HG03064 (cell line): ENCODE measurements around the gene LAPTM5.

Experiments used
- ATAC-seq: cut with Tn5 transposase; IDR thresholded peaks from one replicate; pipeline ENCODE4 v1.9.1; 2021; ENCODE audit warnings: low read depth; ENCODE audit not compliant: unreplicated experiment

LAPTM5 gene

DNA sequence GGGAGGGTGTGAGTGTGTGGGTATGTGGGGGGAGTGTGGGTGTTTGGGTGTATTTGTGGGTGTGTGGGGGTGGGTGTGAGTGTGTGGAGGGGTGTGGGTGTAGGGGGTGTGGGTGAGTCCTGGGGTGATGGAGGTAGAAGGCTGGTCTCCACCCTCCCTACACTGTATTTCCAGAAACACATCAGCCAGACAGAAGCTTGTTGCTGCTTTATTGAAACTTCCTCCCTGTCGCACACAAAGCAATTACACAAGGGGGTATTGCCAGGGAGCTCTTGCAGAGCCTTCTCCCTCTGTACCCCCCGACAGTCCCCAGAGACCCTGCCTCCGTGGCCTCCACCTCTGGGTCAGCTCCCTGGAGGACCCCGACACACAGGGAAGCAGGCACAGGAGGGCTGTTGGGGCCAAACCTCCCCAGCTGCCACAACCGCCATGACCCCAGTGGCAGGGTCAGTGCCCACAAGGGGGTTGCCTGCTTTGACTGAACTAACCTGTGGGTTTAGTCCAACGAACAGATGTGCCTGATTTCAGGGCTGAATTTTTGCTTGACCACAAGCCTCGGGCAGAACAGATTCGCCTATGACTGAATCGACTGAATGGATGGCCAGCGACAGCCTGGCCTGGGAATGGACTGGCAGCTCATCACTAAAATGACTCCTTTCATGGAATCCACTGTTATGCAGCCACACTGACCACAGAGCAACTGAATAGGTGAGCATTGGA lies 25.1 kb downstream of the LAPTM5 start:
- ATAC-seq, result no peak

DNA sequence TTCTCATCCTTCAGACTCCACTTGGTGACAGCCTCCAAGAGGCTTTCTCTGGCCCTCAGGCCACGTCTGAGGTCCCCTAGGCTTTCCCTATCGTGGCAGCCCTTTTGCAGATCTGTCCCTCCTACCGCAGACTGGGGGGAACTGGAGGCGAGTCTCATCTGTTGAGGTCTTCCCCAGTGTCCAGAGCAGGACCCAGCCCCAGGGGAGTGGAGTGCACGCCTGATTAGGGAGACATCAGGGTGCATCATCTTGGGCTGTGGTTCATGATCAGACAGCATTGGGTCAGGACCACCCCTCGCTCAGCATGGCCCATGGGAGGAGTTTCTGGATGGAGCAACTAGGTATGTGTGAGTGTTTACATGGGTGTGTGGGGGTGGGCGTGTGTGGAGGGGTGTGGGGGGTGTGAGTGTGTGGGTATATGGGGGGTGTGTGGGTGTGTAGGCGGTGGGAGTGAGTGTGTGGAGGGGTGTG lies 25.7 kb downstream of the LAPTM5 start:
- ATAC-seq, result no peak

DNA sequence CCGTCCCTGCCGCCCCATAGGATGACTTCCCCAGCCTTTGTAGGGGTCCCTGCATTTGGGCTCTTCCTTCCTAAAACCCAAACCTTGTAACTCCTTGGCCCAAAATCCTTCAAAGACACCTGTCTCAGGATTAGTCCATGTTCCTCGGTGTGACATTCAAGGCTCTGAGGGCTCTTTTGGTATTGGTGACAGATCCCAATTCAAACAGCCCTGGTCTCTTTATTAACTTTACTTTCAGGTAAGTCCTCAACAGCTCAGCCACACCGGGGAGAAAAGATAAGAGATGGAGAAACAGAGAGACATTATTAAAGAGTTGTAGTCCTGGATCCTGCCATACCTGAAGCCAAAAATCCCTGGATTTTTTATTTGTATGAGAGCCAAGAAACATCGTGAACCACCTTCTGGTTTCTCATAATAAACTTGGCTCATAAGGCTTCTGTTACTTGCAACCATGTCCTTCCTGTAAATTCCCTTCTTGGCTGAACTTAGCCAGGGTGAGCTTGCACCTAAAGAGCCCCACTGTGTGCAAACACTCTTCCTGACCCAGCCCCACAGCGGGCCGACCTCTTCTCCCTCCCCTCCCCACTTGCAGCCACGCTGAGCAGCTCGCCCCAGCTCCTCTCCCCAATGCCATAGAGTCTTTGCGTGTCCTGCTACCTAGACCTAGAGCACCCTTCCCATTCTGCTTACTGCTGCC lies 26.3 kb downstream of the LAPTM5 start:
- no peak for ATAC-seq

- no peak for ATAC-seq
Measured at GRCh38 chr1:30730346-30731108, 27.0 kb downstream of the LAPTM5 start.

GRCh38 chr1:30729901-30730300 lies 27.7 kb downstream of the LAPTM5 start:
- no peak for ATAC-seq

DNA sequence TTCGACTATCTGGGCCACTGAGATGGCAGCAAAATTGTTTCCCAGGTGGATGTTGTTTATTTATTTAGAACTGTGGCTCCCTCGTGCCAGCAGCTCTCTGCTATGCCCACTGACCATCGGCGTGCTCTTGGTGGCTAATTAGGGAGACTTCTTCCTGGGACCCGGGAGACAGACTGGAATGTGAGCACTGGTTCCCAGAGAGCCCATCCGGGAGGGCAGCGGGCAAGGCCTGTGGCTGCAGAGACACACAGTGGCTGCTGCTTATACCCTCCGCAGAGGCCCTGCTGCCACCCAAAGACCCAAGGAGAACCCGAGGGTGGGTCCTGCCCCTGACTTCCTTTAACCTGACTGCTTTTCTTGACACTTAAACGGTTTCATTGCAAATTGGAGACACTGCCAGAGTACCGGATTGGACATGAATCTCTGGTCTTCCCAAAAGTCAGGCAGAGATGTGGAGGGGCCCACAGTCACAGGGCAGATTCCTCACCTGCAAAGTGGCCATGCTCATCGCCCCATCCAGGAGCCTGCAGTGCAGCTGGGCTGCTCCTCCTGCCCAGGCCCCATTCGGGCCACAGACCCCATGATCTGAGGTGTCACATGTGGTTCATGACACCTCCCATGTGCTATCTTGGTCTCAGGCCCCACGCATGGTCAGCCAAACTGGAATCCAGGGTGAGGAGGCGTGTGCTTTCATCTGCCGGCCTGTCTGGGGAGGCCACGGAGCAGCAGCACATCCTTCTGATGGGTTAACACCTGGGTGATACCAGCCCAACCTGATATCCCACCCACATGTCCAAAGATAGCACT lies 28.5 kb downstream of the LAPTM5 start:
- ATAC-seq, result no peak

GRCh38 chr1:30728340-30728739 lies 29.2 kb downstream of the LAPTM5 start:
- ATAC-seq, result no peak

DNA sequence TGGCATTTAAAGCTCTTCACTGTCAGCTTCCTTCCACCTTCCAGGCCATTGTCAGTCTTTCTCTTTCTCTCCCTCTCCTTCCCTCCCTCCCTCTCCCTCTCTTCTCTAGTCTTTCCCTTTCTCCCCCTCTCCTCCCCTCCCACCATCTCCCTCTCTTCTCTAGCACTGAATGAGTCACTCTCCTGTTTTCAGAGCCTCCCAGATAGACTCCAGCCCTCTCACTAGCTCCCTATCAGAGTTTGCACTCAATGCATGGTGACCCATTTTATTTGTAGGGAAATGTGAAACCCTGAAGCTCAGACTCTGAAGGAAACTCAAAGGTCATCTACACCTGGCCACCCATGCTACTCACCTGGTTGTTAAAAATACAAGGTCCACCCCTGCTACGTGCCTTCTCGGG lies 29.8 kb downstream of the LAPTM5 start:
- no peak for ATAC-seq

DNA sequence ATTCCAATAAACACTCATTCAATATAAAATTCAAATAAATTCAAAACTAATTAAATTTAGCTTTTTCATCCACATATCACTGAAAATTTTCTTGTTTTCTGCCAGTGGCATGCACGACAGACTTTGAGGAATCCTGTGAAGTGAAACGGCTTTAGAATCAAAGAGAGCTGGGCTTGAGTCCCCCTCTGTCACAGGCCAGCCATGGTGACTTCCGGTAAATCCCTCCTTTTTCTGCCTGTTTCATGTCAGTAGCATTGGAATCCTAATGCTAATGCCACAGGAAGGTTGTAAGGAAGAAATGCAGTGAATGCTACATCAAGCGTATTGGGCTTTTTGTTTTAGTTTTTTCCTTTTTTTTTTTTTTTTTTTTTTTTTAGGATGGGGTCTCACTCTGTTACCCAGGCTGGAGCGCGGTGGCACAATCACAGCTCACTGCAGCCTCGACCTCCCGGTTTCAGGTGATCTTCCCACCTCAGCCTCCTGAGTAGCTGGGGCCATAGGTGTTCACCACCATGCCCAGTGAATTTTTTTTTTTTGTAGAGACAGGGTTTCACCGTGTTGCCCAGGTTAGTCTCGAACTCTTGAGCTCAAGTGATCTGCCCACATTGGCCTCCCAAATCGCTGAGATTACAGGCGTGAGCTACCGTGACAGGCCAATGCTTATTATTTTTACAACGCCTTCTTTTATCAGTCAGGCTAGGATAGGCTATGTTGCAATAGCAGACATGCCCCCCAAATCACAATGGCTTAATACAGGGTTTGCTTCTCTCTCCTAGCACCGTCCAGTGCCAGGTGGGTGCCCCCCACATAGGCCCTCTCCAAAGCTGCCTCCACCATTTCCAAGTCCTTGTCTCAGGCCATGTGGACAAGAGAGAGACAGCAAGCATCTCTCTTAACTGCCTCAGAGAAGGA lies 30.5 kb downstream of the LAPTM5 start:
- no peak for ATAC-seq

DNA sequence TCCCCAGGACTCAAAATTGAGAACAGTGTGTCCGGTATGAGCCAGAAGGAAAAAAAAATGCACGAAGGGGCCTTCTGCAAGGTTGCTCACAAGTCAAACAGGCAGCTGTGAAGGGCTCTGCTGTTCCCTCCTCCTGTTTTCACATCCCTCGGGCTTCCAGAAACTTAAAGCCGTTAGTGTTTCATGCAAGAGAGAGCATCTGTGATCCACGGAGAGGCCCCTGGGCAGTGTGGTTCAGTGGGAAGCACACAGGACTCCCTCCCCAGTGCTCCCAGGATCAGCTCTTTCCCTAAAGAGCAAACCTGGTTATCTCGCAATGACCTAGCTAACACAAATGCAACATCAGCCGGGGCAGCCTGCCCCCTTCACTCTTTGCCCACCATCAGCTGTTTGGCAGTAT lies 31.3 kb downstream of the LAPTM5 start:
- no peak for ATAC-seq

DNA sequence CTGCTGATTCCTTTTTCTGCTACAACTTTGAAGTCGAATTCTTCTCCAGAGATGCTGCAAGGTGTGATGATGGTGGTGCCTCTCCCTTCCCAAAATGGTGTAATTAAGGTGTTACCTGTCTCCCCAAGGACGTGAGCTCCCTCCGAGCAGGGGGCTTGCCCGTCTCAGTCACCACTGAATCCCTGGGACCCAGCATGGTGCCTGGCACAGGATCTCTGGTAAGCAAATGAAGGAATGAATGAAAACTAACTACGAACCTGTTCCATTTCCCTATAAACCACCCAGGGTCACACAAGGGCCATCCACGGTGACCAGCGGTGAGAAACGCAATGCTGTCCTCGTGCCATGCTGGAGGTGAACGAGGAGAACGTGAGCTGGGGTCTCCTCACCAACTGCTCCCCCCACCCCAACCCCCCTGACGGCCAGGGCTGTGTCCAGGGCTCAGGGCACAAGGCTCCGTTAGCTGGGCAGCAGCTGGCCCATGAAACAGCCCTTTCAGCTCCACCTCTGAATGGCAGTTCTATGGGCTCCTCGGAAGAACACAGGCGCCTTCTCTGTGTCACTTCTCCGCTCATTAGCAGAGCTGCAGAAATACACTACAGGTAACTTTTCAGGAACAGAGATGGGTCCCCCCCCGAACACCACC lies 32.0 kb downstream of the LAPTM5 start:
- ATAC-seq, result no peak

DNA sequence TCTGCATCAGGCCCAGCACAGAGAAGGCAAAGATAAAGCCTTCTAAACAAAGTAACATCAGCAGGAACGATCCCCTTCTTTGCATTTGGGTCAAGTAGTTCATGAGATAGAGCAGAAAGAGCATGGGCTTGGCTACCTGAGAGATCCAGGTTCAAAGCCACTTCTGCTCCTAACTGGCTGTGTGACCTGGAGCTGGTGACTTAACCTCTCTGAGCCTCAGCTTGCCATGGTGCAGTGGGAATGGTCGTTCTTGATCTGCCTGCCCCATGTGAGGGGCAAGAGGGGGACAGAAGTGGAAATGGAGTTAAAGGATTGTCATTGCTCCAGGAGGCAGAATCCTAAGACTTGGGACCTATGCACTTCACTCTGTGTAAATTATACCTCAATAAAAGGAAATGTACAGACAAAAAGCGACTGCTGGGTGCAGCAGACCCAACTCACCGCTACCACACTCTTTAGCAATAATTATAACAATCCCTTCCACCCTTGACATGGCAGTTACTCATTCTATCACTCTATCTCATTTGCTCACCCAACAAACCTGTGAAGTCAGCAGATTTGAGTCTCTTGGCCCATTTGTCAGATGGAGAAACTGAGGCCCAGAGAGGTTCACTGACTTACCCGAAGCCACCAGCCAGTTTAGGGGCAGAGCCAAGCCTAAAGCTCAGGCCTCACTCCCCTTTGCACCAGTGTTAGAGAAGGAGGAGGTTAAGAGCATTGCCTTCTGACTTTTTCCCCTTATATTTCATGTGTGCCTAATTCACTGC lies 32.7 kb downstream of the LAPTM5 start:
- no peak for ATAC-seq

- ATAC-seq, result no peak
Measured at GRCh38 chr1:30724175-30724574, 33.4 kb downstream of the LAPTM5 start.

DNA sequence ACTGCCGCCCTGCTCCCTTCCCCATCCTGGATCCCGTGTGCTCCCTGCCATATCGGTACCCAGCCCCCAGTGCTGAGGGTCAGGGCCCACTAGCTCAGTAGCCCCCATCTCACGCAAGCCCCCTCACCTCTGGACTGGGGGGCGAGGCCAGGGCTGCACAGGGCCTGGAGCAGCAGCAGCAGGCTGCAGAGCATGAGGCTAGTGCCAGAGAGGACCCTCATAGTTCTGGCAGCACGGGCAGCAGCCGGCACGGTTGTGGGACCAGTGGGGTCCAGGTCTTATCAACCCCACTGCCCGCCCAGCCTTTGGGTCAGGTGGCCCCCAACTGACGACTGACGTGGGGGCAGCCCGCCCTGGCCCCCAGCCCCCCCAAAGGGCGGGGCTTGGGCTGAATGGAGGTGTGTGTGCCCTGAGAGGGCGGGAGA lies 34.2 kb downstream of the LAPTM5 start, which contains the start of gene MATN1:
MATN1 (minus strand) TSS at position 255 of the 425 bp plus-strand sequence; CDS start at position 221, 34 bp downstream.
- no peak for ATAC-seq

GRCh38 chr1:30721812-30722537 lies 35.6 kb downstream of the LAPTM5 start:
- ATAC-seq, result no peak

- ATAC-seq, result no peak
Measured at GRCh38 chr1:30721341-30721793, 36.2 kb downstream of the LAPTM5 start.
